Measurements from ENCODE around the gene BTK.

DNA sequence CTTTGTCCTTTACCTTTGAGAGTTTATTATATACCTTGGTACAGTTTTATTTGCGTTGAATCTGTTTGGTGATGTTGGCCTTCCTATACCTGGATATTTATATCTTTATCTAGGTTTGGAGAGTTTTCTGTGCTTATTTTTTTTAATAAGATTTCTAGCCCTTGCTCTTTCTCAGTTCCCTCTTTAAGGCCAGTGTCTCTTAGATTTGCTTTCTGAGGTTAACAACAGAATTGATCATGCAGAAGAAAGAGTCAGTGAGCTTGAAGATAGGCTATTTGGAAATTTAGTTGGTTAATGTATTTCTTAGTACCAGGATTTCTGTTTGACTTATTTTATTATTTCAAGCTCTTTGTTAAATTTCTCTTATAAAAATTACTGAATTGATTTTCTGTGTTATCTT is 82.2 kb downstream of the BTK start:
- TF ChIP-seq, protein P1, sequence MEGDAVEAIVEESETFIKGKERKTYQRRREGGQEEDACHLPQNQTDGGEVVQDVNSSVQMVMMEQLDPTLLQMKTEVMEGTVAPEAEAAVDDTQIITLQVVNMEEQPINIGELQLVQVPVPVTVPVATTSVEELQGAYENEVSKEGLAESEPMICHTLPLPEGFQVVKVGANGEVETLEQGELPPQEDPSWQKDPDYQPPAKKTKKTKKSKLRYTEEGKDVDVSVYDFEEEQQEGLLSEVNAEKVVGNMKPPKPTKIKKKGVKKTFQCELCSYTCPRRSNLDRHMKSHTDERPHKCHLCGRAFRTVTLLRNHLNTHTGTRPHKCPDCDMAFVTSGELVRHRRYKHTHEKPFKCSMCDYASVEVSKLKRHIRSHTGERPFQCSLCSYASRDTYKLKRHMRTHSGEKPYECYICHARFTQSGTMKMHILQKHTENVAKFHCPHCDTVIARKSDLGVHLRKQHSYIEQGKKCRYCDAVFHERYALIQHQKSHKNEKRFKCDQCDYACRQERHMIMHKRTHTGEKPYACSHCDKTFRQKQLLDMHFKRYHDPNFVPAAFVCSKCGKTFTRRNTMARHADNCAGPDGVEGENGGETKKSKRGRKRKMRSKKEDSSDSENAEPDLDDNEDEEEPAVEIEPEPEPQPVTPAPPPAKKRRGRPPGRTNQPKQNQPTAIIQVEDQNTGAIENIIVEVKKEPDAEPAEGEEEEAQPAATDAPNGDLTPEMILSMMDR (IDR thresholded peaks at IDR 0.05; ENCODE audit: insufficient read depth, low read length, poor library complexity, severe bottlenecking) = no peak
- no peak for TF ChIP-seq EZH2phosphoT487 (conservative IDR thresholded peaks at IDR 0.05; ENCODE audit: low read length)

Measured in SU-DHL-6 (cell line).